PC-9 (cell line): ENCODE measurements around the gene AKAP8. TPM values are rescaled to one million over a fixed set of nuclear protein-coding genes. Genes with fewer than 3 reads are reported as not detected.

Source experiments
- BruUV-seq: library from RNA; stranded (reverse); fragments of 400-500 nt; replicated peaks from 2 replicates; lab custom pipeline; 2021; lab: Mats Ljungman, UMichigan
- CTCF ChIA-PET: fragments of 300-600 bp; sonication (Branson Sonifier 250); formaldehyde crosslinking; loops from one replicate; lab custom pipeline; 2022; ENCODE audit warnings: antibody characterized with exemption; lab: Charles Lee
- POLR2A ChIA-PET: fragments of 300-600 bp; sonication (Branson Sonifier 250); formaldehyde crosslinking; loops from one replicate; lab custom pipeline; 2022; ENCODE audit warnings: antibody characterized with exemption; ENCODE audit not compliant: unreplicated experiment; lab: Charles Lee
- DNase-seq, 2 experiments: peaks; one replicate each; pipeline versions ENCODE4 v3.0.0 to v3.0.0-alpha.2; 2015 to 2022; ENCODE audit warnings: mixed read lengths in 1 of 2
- H2AFZ ChIP-seq: fragments of 200-600 bp; sonication (generic); 2 replicates; pipeline ENCODE4 v1.8.1; 2017; ENCODE audit warnings: antibody characterized with exemption
- H3F3A ChIP-seq: fragments of 200-600 bp; sonication (generic); 2 replicates; pipeline ENCODE4 v1.8.1; 2017; ENCODE audit warnings: antibody characterized with exemption, mild to moderate bottlenecking, low read depth; ENCODE audit not compliant: insufficient read depth
- H3K27ac ChIP-seq: fragments of 200-600 bp; sonication (generic); 2 replicates; pipeline ENCODE4 v1.6.1; 2016; ENCODE audit warnings: mixed run types
- H3K27me3 ChIP-seq: fragments of 200-600 bp; sonication (generic); 2 replicates; pipeline ENCODE4 v1.6.1; 2016; ENCODE audit warnings: low read depth, mixed run types; ENCODE audit not compliant: insufficient read depth
- H3K36me3 ChIP-seq: fragments of 200-600 bp; sonication (generic); 2 replicates; pipeline ENCODE4 v1.6.1; 2016; ENCODE audit warnings: low read depth, mixed run types
- H3K4me1 ChIP-seq: fragments of 200-600 bp; sonication (generic); replicated peaks from 2 replicates; pipeline ENCODE4 v1.6.1; 2016; ENCODE audit warnings: mixed run types; ENCODE audit not compliant: insufficient read depth
- H3K4me2 ChIP-seq: fragments of 200-600 bp; sonication (generic); 2 replicates; pipeline ENCODE4 v1.6.1; 2017; ENCODE audit warnings: mixed run types
- H3K4me3 ChIP-seq: fragments of 200-600 bp; sonication (generic); 2 replicates; pipeline ENCODE4 v1.6.1; 2016; ENCODE audit warnings: mixed run types
- H3K79me2 ChIP-seq: fragments of 200-600 bp; sonication (generic); 2 replicates; pipeline ENCODE4 v1.6.1; 2017; ENCODE audit warnings: low read depth, mixed run types
- H3K9me2 ChIP-seq: fragments of 200-600 bp; sonication (generic); 2 replicates; pipeline ENCODE4 v1.8.1; 2017; ENCODE audit warnings: mild to moderate bottlenecking; ENCODE audit not compliant: insufficient read depth
- H3K9me3 ChIP-seq: fragments of 200-600 bp; sonication (generic); 2 replicates; pipeline ENCODE4 v1.8.1; 2016; ENCODE audit warnings: low read depth; ENCODE audit not compliant: insufficient read depth
- H4K20me1 ChIP-seq: fragments of 200-600 bp; sonication (generic); 2 replicates; pipeline ENCODE4 v1.8.1; 2017; ENCODE audit not compliant: insufficient read depth
- EZH2 ChIP-seq: fragments of 200-600 bp; sonication (generic); IDR thresholded peaks from 2 replicates; pipeline ENCODE4 v1.8.0; 2017; ENCODE audit warnings: antibody characterized with exemption, low read depth
- intact Hi-C: fragments of 100-400 bp; cut with micrococcal nuclease; formaldehyde crosslinking; loops from one replicate; pipeline ENCODE4 v1.10.0; 2022; ENCODE audit not compliant: unreplicated experiment
- total RNA-seq: library from RNA; stranded (reverse); gene quantifications from 2 replicates; pipeline ENCODE4 v1.2.3, GENCODE V29; 2021
- TF ChIP-seq, protein P1 (sequence below): fragments of 200-600 bp; sonication (generic); conservative IDR thresholded peaks from 2 replicates; pipeline ENCODE4 v1.6.1; 2017; ENCODE audit warnings: mixed run types, antibody characterized with exemption, mild to moderate bottlenecking, moderate library complexity

AKAP8 gene
- total RNA-seq, 1 experiment from 2014 or later: 43.4 TPM

DNA sequence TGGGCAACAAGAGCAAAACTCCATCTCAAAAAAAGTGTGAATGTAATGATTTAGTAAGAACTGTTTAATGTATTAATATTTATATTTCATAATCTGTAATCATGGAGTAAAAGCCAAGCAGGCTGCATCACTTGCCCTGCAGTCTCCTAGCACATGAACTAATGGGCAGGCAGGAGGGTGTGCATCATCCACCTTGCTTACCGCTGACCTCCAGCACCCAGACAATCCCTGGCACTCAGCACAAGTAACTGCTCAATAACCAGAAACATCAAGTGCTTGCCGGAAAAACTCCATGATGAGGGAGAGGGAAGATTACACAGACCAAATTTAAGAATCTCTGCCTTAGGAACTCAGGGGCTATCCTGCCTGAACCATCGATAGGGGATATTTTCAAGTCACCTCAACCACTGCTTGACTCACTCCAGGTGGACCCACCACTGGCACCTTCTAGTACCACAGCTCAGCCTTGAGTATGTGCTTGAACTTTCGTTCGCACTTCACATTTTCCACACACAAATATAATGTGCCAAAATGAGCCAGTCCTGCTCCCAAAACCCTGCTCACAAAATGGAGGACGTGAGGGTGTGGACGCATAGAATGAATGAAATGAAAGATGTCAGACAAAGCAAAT lies 65.8 kb downstream of the AKAP8 start:
- ChIA-PET CTCF (no interaction called here), POLR2A (no interaction called here)
- H3F3A ChIP-seq: peaks cover 54% of the 10 kb centered on the region
- TF ChIP-seq, protein P1, sequence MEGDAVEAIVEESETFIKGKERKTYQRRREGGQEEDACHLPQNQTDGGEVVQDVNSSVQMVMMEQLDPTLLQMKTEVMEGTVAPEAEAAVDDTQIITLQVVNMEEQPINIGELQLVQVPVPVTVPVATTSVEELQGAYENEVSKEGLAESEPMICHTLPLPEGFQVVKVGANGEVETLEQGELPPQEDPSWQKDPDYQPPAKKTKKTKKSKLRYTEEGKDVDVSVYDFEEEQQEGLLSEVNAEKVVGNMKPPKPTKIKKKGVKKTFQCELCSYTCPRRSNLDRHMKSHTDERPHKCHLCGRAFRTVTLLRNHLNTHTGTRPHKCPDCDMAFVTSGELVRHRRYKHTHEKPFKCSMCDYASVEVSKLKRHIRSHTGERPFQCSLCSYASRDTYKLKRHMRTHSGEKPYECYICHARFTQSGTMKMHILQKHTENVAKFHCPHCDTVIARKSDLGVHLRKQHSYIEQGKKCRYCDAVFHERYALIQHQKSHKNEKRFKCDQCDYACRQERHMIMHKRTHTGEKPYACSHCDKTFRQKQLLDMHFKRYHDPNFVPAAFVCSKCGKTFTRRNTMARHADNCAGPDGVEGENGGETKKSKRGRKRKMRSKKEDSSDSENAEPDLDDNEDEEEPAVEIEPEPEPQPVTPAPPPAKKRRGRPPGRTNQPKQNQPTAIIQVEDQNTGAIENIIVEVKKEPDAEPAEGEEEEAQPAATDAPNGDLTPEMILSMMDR: no peak
- TF ChIP-seq EZH2: no peak
- no TSS peak for BruUV-seq
- H3K9me3 ChIP-seq: no peaks in the 10 kb centered on the region
- 0 out of 2 replicates have a peak, but pooled peaks cover 9% of the 10 kb centered on the region for H3K36me3 ChIP-seq
- H4K20me1 ChIP-seq: peaks cover 100% of the 10 kb centered on the region
- H3K4me3 ChIP-seq: no peak overlapping the region
- H3K79me2 ChIP-seq: peaks cover 100% of the 10 kb centered on the region
- intact Hi-C loops: no loop called here
- no peak for DNase-seq
- H3K27ac ChIP-seq: no peak overlapping the region
- H3K27me3 ChIP-seq: no peaks in the 10 kb centered on the region
- no peaks in the 10 kb centered on the region for H3K9me2 ChIP-seq
- peaks cover 32% of the 10 kb centered on the region for H3K4me1 ChIP-seq
- no peak overlapping the region for H2AFZ ChIP-seq
- H3K4me2 ChIP-seq: no peak overlapping the region

GRCh38 chr19:15307169-15307568 lies 72.4 kb downstream of the AKAP8 start:
- Histone ChIP-seq H3K4me1 (peaks cover 18% of the 10 kb centered on the region), H3K27ac (no peak overlapping the region), H2AFZ (no peak overlapping the region), H4K20me1 (peaks cover 98% of the 10 kb centered on the region), H3K36me3 (peaks cover 9% of the 10 kb centered on the region; the same call in 1 of the 2 replicates), H3K27me3 (no peaks in the 10 kb centered on the region), H3K9me3 (no peaks in the 10 kb centered on the region), H3K9me2 (no peaks in the 10 kb centered on the region), H3F3A (peaks cover 72% of the 10 kb centered on the region), H3K79me2 (peaks cover 99% of the 10 kb centered on the region), H3K4me3 (no peak overlapping the region), H3K4me2 (no peak overlapping the region)
- TF ChIP-seq, protein P1: no peak
- TF ChIP-seq EZH2: no peak
- DNase-seq: no peak
- ChIA-PET CTCF (no interaction called here), POLR2A (no interaction called here)
- intact Hi-C loops: no loop called here
- no TSS peak for BruUV-seq

- H3K27me3 ChIP-seq: no peaks in the 10 kb centered on the region
- no peak overlapping the region for H3K4me2 ChIP-seq
- no peaks in the 10 kb centered on the region for H3K9me3 ChIP-seq
- H3K36me3 ChIP-seq: peaks cover 9% of the 10 kb centered on the region; the same call in 1 of the 2 replicates
- ChIA-PET POLR2A (interaction anchor here (0.6 kb wide), 1 partner anchor 18 kb away, joined by 3 read pairs; no protein-coding TSS in a partner anchor), CTCF (interaction anchor here (0.6 kb wide), 1 partner anchor 7 kb away, joined by 5 read pairs; no protein-coding TSS in a partner anchor)
- H3K9me2 ChIP-seq: no peaks in the 10 kb centered on the region
- no peak for DNase-seq
- H3K79me2 ChIP-seq: peaks cover 99% of the 10 kb centered on the region
- no peak overlapping the region for H3K27ac ChIP-seq
- BruUV-seq: no TSS peak
- H3K4me3 ChIP-seq: no peak overlapping the region
- peaks cover 21% of the 10 kb centered on the region for H3K4me1 ChIP-seq
- intact Hi-C loops: no loop called here
- TF ChIP-seq, protein P1: no peak
- no peak for TF ChIP-seq EZH2
- H3F3A ChIP-seq: peaks cover 60% of the 10 kb centered on the region
- H4K20me1 ChIP-seq: peaks cover 98% of the 10 kb centered on the region
- H2AFZ ChIP-seq: no peak overlapping the region
Measured at GRCh38 chr19:15305582-15306334, 73.8 kb downstream of the AKAP8 start.
